ENCODE data around the gene CLDN19.

CLDN19 gene

DNA sequence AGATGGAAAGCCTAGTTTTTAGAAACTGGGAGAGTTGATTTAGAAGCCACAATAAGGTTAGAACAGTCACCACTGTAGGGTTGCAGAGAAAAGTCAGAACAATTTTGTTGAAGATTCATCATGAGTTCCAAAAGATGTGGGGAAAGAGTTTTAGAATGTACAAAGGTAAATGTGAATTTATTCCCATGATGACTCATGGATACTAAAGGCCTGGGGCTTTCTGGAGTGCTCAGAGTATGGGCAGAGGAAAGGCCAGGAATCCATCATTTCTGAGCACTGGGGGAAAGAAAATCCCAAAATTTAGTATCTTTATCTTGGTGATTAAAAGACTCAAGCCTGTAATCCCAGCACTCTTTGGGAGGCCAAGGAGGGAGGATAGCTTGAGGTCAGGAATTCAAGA is 40.0 kb downstream of the CLDN19 start:
- no peak for DNase-seq (ENCODE audit: low read depth)

DNA sequence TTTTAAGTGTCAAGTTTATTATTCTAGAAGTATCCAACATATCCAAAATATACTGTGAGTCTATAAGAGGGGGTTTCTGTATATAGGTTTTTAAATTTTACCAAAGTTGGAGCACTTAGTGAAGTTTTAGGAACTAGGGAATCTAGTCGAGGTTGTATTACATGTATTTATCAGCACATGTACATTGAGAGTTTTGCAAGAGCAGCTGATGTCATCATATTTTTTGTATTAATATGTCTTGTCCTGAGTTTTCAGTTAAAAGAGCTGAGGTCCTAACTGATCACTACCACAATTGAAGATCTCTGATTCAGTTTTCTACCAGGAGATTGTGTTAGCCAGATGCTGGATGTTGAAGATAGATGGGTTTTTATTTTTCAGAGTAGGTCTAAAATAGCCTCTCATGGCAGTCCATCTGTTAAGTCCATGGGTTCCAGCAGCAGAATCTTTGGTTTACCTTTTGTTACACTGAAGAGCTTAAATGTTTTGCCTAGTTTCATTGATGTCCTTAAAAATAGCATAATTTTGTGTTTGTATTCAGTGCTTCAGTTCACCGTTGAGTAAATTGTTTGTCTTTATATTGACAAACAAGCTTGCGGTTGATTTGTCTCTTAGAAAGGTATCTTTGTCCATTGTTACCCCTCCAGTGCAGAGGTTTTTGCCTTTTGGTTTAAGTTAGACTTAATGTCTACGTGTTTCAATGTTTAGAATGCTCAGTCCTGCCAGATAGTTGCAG is 41.8 kb downstream of the CLDN19 start:
- no peak for DNase-seq (ENCODE audit: low read depth)

DNA sequence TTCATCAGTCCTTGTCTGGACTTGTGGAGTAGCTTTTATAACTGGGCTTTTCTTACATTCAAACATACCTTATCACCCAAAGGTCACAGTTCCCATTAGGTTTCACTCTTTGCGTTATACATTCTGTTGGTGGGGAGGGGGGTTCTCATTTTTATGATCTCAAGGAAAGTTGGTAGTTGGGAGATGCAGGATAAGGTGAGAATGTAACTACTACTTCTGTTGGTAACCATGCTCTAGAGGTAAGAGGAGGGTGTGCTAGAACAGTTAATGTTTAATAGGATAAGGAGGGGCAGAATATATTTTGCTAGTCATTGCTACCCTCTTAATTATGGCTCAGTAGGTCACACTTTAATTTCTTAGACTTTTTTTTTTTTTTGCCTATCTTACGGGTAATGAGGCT is 47.1 kb downstream of the CLDN19 start:
- no peak for DNase-seq (ENCODE audit: low read depth)

DNA sequence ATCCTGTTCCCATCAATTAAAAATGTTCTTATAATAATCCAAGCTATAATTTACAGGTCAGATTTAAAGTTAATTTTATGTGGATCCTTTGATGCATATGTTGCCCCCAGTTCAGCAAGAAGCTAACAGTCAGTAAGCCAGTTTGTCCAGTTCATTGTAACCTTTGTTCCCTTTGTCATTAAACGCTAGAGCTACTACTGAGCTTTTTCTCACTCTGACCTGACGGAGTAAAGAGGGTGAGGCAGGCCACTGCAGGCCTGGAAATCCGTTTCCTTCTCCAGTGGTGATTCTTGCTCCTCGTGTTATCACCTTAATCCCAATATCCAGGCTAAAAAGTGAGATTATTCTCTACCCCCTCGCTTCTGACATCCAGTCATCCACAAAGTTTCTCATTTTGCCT is 47.6 kb downstream of the CLDN19 start:
- no peak for DNase-seq (ENCODE audit: low read depth)

DNA sequence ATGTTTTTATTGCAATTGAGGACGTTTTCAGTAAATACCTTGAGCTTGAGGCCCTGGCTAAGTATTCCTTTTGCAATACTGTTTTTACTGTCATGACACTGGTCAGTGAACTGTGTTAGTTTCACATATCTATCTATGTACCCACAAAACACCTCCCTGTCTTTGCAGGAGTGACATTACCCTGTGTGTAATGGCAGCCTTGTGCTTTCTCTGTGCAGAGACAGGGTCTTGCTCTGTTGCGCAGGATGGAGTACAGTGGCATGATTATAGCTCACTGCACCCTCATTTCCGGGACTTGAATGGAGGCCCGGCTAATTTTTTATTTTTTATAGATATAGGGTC is 48.9 kb downstream of the CLDN19 start:
- DNase-seq (ENCODE audit: low read depth): no peak

DNA sequence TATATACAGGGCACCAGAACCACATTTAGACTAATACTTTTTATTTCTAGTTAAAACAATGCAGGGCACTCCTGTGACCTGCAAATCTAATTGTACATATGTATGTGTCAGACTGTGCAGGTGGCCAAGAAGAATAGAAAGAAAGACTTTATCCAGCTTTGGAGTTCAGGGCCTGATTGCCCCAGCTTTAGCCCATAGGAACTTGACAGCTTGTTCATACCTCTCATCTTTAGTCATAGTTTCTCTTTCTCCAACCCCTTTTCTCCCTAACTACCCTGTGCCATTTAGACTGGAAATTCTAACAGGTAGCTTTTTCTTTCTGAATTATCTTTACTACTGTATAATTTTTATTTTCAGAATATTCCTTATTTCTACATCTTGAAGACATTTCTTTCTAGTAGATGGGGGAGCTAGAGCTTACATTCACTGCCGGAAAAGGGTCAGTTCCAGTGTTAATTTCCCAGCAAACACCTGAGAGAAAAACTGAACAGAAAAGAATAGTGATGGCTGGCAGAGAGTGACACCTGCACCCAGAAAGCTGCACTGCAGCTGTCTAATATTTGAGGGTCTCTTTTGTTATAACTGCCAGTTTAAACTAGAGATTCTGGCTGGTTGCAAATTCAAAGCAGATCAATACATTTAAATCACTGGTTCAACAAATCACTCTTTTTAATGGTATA is 49.4 kb downstream of the CLDN19 start:
- no peak for DNase-seq (ENCODE audit: low read depth)

DNA sequence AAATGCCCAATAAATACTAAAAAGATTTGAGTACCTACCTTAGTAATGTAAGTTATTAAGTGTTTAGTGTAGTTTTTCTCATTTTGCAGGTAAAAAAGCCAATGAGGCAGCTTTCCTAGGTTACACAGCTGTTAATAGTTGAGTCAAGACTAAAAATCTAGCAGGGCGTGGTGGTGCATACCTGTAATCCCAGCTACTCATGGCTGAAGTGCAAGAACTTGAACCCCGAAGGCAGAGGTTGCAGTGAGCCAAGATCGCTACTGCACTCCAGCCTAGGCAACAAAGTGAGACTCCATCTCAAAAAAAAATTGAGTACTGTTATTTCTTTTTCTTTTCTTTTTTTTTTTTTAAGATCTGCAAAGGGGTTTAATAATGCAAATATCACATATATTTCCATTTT is 50.1 kb downstream of the CLDN19 start:
- no peak for DNase-seq (ENCODE audit: low read depth)

DNA sequence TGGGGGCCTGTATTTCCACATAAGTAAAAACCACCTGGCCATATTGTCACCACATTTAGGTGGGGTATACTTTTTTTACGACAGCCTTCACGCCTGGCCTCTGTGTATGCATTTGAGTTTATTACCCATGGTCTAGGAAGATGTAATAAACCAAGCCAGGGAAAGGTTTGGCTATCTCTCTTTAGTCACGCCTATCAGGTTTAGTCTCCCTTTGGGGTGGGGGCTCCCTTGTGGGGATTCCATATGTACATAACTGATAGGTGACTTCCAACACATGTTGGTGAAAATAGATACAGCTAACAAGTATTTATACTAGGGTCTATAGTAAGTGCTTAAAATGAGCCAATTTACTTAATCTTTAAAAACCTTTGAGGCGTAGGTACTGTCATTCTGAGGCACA is 53.6 kb downstream of the CLDN19 start:
- no peak for DNase-seq (ENCODE audit: low read depth)

DNA sequence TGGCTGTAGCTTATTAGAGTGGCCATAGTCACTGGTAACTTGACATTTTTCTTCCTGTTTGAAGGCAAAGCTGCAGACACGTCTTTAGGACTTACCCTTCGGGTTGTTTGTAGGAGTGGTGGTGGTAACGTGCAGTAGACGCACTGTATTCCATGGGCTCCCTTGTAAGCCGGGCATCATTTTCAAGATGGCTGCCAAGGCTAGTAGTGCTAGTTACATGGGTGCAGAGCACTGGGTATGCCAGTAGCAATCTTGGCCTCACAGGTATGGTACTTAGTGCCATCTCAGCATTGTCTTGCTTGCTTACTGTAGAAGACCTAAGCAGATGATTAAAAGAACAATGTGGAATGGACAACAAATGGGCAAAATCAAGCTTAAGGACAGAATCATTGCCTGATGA is 55.9 kb downstream of the CLDN19 start:
- no peak for DNase-seq (ENCODE audit: low read depth)
